Right atrium auricular region (tissue), 2 donors: Measurements from ENCODE around the gene PPFIA1. TPM values are rescaled to one million over a fixed set of nuclear protein-coding genes. Genes with fewer than 3 reads are reported as not detected.

Experiments
- DNase-seq: peaks from one replicate; pipeline ENCODE4 v3.0.0-alpha.2; 2019; ENCODE audit warnings: low spot score
- H3K27ac ChIP-seq, 2 donors: fragments of 200-600 bp; sonication (generic); 1 replicate in 1 of 2; 2 replicates in 1 of 2; pipeline ENCODE4 v1.5.1; 2016 to 2019
- H3K27me3 ChIP-seq, 2 donors: fragments of 200-600 bp; sonication (generic); one replicate each; pipeline versions ENCODE4 v1.5.1 to v1.6.0; 2017 to 2019
- H3K36me3 ChIP-seq: fragments of 200-600 bp; sonication (generic); one replicate; pipeline ENCODE4 v1.5.1; 2016
- H3K4me1 ChIP-seq, 2 donors: fragments of 200-600 bp; sonication (generic); one replicate each; pipeline versions ENCODE4 v1.5.1 to v1.6.0; 2017 to 2019
- H3K4me3 ChIP-seq, 2 donors: fragments of 200-600 bp; sonication (generic); 1 replicate in 1 of 2; 2 replicates in 1 of 2; pipeline ENCODE4 v1.5.1; 2017 to 2019; ENCODE audit warnings: mild to moderate bottlenecking in 1 of 2, moderate library complexity in 1 of 2
- H3K9me3 ChIP-seq, 2 donors: fragments of 200-600 bp; sonication (generic); one replicate each; pipeline ENCODE4 v1.5.1; 2019
- total RNA-seq, 2 donors: library from RNA; depleted of rRNA; stranded (reverse); fragments of >200 nt; gene quantifications; one replicate each; pipeline ENCODE4 v1.1.0, GENCODE V29; 2016
- TF ChIP-seq, protein P1 (sequence below), 2 donors: fragments of 200-600 bp; sonication (generic); IDR thresholded peaks; one replicate each; pipeline ENCODE4 v1.5.1; 2019; ENCODE audit warnings: antibody characterized with exemption in 2 of 2

PPFIA1 gene
- total RNA-seq, 2 donors from 2014 or later, result 28.7 to 45.9 TPM

DNA sequence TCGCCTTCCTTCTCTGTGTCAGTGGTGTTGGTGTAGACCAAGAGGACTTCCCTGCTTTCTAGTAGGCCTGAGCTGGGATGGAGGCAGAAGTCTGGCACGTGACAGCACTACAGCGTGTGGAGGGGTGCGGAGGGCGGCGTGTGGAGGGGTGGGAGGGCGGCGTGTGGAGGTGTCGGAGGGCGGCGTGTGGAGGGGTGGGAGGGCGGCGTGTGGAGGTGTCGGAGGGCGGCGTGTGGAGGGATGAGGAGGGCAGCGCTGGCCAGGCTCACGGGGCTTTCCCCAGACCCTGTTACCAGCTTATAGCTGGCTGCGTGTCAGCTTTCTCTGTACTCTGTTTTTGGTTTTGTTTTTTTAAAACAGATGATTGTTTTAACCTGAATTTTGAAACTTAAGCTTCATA lies 82.1 kb downstream of the PPFIA1 start:
- no peaks in the 10 kb centered on the region for H3K27me3 ChIP-seq
- no peak overlapping the region for H3K27ac ChIP-seq
- peaks cover 52% of the 10 kb centered on the region for H3K36me3 ChIP-seq
- H3K4me1 ChIP-seq, result no peaks in the 10 kb centered on the region
- no peaks in the 10 kb centered on the region for H3K9me3 ChIP-seq
- H3K4me3 ChIP-seq, result no peak overlapping the region
- no peak for DNase-seq
- TF ChIP-seq, protein P1, sequence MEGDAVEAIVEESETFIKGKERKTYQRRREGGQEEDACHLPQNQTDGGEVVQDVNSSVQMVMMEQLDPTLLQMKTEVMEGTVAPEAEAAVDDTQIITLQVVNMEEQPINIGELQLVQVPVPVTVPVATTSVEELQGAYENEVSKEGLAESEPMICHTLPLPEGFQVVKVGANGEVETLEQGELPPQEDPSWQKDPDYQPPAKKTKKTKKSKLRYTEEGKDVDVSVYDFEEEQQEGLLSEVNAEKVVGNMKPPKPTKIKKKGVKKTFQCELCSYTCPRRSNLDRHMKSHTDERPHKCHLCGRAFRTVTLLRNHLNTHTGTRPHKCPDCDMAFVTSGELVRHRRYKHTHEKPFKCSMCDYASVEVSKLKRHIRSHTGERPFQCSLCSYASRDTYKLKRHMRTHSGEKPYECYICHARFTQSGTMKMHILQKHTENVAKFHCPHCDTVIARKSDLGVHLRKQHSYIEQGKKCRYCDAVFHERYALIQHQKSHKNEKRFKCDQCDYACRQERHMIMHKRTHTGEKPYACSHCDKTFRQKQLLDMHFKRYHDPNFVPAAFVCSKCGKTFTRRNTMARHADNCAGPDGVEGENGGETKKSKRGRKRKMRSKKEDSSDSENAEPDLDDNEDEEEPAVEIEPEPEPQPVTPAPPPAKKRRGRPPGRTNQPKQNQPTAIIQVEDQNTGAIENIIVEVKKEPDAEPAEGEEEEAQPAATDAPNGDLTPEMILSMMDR (IDR thresholded peaks at IDR 0.05), result no peak

DNA sequence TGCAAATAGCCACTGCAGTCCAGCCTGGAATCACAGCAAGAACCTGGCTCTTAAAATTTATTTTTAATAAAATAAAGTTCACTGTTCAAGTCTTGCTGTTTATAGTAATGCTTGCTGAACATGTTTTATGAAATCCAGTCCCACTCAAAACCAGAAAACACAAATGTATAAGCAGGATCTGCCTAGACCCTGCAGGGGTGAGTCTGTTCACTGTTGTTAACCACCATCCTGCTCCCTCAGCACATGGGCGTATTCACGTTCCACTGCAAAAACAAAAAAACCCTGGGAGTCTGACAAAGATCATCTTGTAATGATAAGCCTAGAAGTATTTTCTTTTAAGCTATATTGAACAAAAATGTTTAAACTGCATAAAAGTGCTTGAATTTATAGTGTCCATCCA lies 82.8 kb downstream of the PPFIA1 start:
- DNase-seq, result no peak
- H3K4me1 ChIP-seq, result no peaks in the 10 kb centered on the region
- H3K27me3 ChIP-seq, result no peaks in the 10 kb centered on the region
- no peaks in the 10 kb centered on the region for H3K9me3 ChIP-seq
- peaks cover 46% of the 10 kb centered on the region for H3K36me3 ChIP-seq
- H3K4me3 ChIP-seq, result no peak overlapping the region
- no peak overlapping the region for H3K27ac ChIP-seq
- TF ChIP-seq, protein P1 (IDR thresholded peaks at IDR 0.05), result no peak

DNA sequence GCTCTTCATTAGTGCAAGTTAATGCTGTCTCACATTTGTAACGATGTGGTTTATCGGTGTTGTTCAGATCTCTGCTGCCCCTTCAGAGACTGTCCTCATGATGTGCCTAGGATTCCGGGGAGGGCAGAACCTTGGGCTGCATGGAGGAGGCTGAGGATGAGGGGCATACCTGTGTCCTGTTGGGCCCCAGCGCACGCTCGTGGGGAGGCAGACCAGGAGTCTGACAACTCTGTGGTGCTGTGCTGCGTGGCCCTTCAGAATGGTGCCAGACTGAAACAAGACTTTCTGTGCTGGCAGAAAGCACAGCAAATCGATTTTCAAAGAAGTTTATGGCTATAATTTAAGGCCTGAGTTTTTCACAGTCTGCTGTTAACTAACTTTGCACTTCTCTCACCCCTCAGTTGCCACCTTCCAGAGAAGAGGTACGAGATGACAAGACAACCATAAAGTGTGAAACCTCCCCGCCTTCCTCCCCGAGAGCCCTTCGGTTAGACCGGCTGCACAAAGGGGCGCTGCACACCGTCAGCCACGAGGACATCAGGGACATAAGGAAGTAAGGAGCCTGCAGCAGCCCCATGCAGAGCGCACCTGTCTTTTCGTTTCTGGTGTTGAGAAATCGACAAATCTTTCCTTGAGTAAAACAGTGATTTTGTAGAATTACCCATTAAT lies 83.5 kb downstream of the PPFIA1 start:
- no peaks in the 10 kb centered on the region for H3K27me3 ChIP-seq
- H3K4me1 ChIP-seq, result no peaks in the 10 kb centered on the region
- TF ChIP-seq, protein P1 (IDR thresholded peaks at IDR 0.05), result no peak
- H3K36me3 ChIP-seq, result peaks cover 39% of the 10 kb centered on the region
- no peak overlapping the region for H3K4me3 ChIP-seq
- H3K9me3 ChIP-seq, result no peaks in the 10 kb centered on the region
- no peak overlapping the region for H3K27ac ChIP-seq
- no peak for DNase-seq

DNA sequence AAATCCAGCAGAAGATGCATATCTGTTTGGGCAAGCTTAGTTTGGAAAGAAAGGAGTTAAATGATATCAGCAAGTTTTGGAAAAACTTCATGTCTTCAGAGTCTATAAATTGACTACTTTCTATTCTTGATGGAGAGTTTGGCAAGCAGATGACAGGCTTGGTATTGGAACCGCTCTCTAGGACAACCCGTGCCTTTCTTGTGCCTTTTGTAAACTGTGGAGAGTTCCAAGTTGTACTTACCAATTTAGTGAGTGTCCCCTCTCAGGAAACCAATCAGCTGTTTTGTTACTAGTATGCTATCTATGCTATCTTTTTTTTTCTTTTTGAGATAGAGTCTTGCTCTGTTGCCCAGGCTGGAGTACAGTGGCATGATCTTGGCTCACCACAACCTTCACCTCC lies 84.1 kb downstream of the PPFIA1 start:
- TF ChIP-seq, protein P1 (IDR thresholded peaks at IDR 0.05), result no peak
- DNase-seq, result no peak
- Histone ChIP-seq H3K36me3 (peaks cover 36% of the 10 kb centered on the region), H3K9me3 (no peaks in the 10 kb centered on the region), H3K4me1 (no peaks in the 10 kb centered on the region), H3K27me3 (no peaks in the 10 kb centered on the region), H3K4me3 (no peak overlapping the region), H3K27ac (no peak overlapping the region)

DNA sequence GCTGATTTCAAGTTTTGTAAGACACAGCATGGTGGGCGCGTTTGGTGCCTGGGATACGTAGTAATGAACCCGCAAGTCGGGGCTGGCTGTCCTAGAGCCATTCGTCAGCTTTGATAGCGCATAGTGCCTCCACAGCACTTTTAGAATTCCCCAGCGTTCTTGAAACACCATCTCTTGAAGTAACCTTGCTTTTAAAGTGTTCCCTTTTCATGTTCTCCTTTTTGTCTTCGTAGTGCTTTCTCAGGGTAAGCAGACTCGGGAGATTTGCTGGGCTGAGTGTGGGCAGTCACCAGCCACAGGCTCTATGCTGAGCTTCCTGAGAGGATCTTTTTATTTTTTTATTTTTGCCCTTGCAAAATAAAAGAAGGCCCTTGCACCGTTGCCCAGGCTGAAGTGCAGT lies 88.3 kb downstream of the PPFIA1 start:
- no peaks in the 10 kb centered on the region for H3K27me3 ChIP-seq
- H3K36me3 ChIP-seq, result peaks cover 57% of the 10 kb centered on the region
- DNase-seq, result no peak
- TF ChIP-seq, protein P1 (IDR thresholded peaks at IDR 0.05), result no peak
- no peaks in the 10 kb centered on the region for H3K4me1 ChIP-seq
- no peak overlapping the region for H3K4me3 ChIP-seq
- no peaks in the 10 kb centered on the region for H3K9me3 ChIP-seq
- H3K27ac ChIP-seq, result no peak overlapping the region
